Measurements from ENCODE around the gene SREK1IP1. TPM values are rescaled to one million over a fixed set of nuclear protein-coding genes. Genes with fewer than 3 reads are reported as not detected.

The SREK1IP1 gene
- total and polyA plus RNA-seq, 5 donors from 2014 or later: 30.1 to 38.3 (median 31.6) TPM

- Histone ChIP-seq H3K4me1 (ENCODE audit: control insufficient read depth, insufficient read depth, low read length, poor library complexity, severe bottlenecking) (no peaks in the 10 kb centered on the region), H3K4me3 (ENCODE audit: low read depth, low read length) (no peak overlapping the region), H3K27ac (ENCODE audit: insufficient read depth, low read length, poor library complexity, severe bottlenecking) (no peak overlapping the region), H3K9me3 (ENCODE audit: control insufficient read depth in 2 of 2, low read length in 2 of 2) (no peaks in the 10 kb centered on the region), H3K27me3 (ENCODE audit: control insufficient read depth, insufficient read depth, low read length) (no peaks in the 10 kb centered on the region), H3K36me3 (ENCODE audit: control insufficient read depth, insufficient read depth, low read length) (peaks cover 12% of the 10 kb centered on the region)
- Mint-ChIP-seq H3K4me1 (peaks cover 0 to 5% (median 0%) of the 10 kb centered on the region in 4 donors), H3K27me3 (no peaks in the 10 kb centered on the region), H3K9me3 (no peaks in the 10 kb centered on the region), H3K4me3 (no peak overlapping the region), H3K27ac (no peak overlapping the region), H3K36me3 (peaks cover 25% of the 10 kb centered on the region)
- ATAC-seq (ENCODE audit: low read depth in 2 of 2) (no peak), DNase-seq (no peak)
Observed at GRCh38 chr5:64796301-64796700, 27.8 kb upstream of the SREK1IP1 start.

GRCh38 chr5:64794053-64794770 lies 25.7 kb upstream of the SREK1IP1 start:
- Mint-ChIP-seq H3K27me3 (no peaks in the 10 kb centered on the region), H3K4me1 (peaks cover 0 to 5% (median 0%) of the 10 kb centered on the region in 4 donors), H3K36me3 (peaks cover 25% of the 10 kb centered on the region), H3K27ac (no peak overlapping the region), H3K4me3 (no peak overlapping the region), H3K9me3 (no peaks in the 10 kb centered on the region)
- DNase-seq: no peak
- Histone ChIP-seq H3K27ac (ENCODE audit: insufficient read depth, low read length, poor library complexity, severe bottlenecking) (no peak overlapping the region), H3K9me3 (ENCODE audit: control insufficient read depth in 2 of 2, low read length in 2 of 2) (no peaks in the 10 kb centered on the region), H3K4me3 (ENCODE audit: low read depth, low read length) (no peak overlapping the region), H3K36me3 (ENCODE audit: control insufficient read depth, insufficient read depth, low read length) (peaks cover 13% of the 10 kb centered on the region), H3K4me1 (ENCODE audit: control insufficient read depth, insufficient read depth, low read length, poor library complexity, severe bottlenecking) (no peaks in the 10 kb centered on the region), H3K27me3 (ENCODE audit: control insufficient read depth, insufficient read depth, low read length) (no peaks in the 10 kb centered on the region)
- no peak for ATAC-seq (ENCODE audit: low read depth in 2 of 2)

GRCh38 chr5:64792469-64792868 lies 24.0 kb upstream of the SREK1IP1 start:
- Histone ChIP-seq H3K4me3 (ENCODE audit: low read depth, low read length) (no peak overlapping the region), H3K4me1 (ENCODE audit: control insufficient read depth, insufficient read depth, low read length, poor library complexity, severe bottlenecking) (no peaks in the 10 kb centered on the region), H3K27ac (ENCODE audit: insufficient read depth, low read length, poor library complexity, severe bottlenecking) (no peak overlapping the region), H3K9me3 (ENCODE audit: control insufficient read depth in 2 of 2, low read length in 2 of 2) (no peaks in the 10 kb centered on the region), H3K36me3 (ENCODE audit: control insufficient read depth, insufficient read depth, low read length) (peaks cover 16% of the 10 kb centered on the region), H3K27me3 (ENCODE audit: control insufficient read depth, insufficient read depth, low read length) (no peaks in the 10 kb centered on the region)
- H3K27ac Mint-ChIP-seq: no peak overlapping the region
- no peaks in the 10 kb centered on the region for H3K4me1 Mint-ChIP-seq
- H3K27me3 Mint-ChIP-seq: no peaks in the 10 kb centered on the region
- H3K9me3 Mint-ChIP-seq: no peaks in the 10 kb centered on the region
- DNase-seq (no peak), ATAC-seq (ENCODE audit: low read depth in 2 of 2) (no peak)
- no peak overlapping the region for H3K4me3 Mint-ChIP-seq
- H3K36me3 Mint-ChIP-seq: peaks cover 17% of the 10 kb centered on the region

- H3K27me3 ChIP-seq (ENCODE audit: control insufficient read depth, insufficient read depth, low read length): no peaks in the 10 kb centered on the region
- ATAC-seq (ENCODE audit: low read depth in 2 of 2) (no peak), DNase-seq (no peak)
- no peak overlapping the region for H3K4me3 ChIP-seq (ENCODE audit: low read depth, low read length)
- peak overlapping the region in 1 of 3 donors; percentile 33 for H3K27ac Mint-ChIP-seq
- no peaks in the 10 kb centered on the region for H3K27me3 Mint-ChIP-seq
- peaks cover 24% of the 10 kb centered on the region for H3K36me3 Mint-ChIP-seq
- H3K27ac ChIP-seq (ENCODE audit: insufficient read depth, low read length, poor library complexity, severe bottlenecking): no peak overlapping the region
- H3K4me3 Mint-ChIP-seq: no peak overlapping the region
- H3K36me3 ChIP-seq (ENCODE audit: control insufficient read depth, insufficient read depth, low read length): peaks cover 20% of the 10 kb centered on the region
- no peaks in the 10 kb centered on the region for H3K9me3 ChIP-seq (ENCODE audit: control insufficient read depth in 2 of 2, low read length in 2 of 2)
- H3K4me1 Mint-ChIP-seq: peaks cover 0 to 6% (median 0%) of the 10 kb centered on the region in 4 donors
- no peaks in the 10 kb centered on the region for H3K4me1 ChIP-seq (ENCODE audit: control insufficient read depth, insufficient read depth, low read length, poor library complexity, severe bottlenecking)
- no peaks in the 10 kb centered on the region for H3K9me3 Mint-ChIP-seq
Observed at GRCh38 chr5:64790210-64790609, 21.7 kb upstream of the SREK1IP1 start.

GRCh38 chr5:64789457-64789856 lies 21.0 kb upstream of the SREK1IP1 start:
- Histone ChIP-seq H3K9me3 (ENCODE audit: control insufficient read depth in 2 of 2, low read length in 2 of 2) (no peaks in the 10 kb centered on the region), H3K4me1 (ENCODE audit: control insufficient read depth, insufficient read depth, low read length, poor library complexity, severe bottlenecking) (no peaks in the 10 kb centered on the region), H3K4me3 (ENCODE audit: low read depth, low read length) (no peak overlapping the region), H3K27ac (ENCODE audit: insufficient read depth, low read length, poor library complexity, severe bottlenecking) (no peak overlapping the region), H3K36me3 (ENCODE audit: control insufficient read depth, insufficient read depth, low read length) (peaks cover 20% of the 10 kb centered on the region), H3K27me3 (ENCODE audit: control insufficient read depth, insufficient read depth, low read length) (no peaks in the 10 kb centered on the region)
- no peaks in the 10 kb centered on the region for H3K9me3 Mint-ChIP-seq
- H3K4me1 Mint-ChIP-seq: peaks cover 0 to 8% (median under 1%) of the 10 kb centered on the region in 4 donors
- peaks cover 24% of the 10 kb centered on the region for H3K36me3 Mint-ChIP-seq
- no peak overlapping the region for H3K4me3 Mint-ChIP-seq
- ATAC-seq (ENCODE audit: low read depth in 2 of 2) (no peak), DNase-seq (no peak)
- no peak overlapping the region for H3K27ac Mint-ChIP-seq
- H3K27me3 Mint-ChIP-seq: no peaks in the 10 kb centered on the region

- Histone ChIP-seq H3K27me3 (ENCODE audit: control insufficient read depth, insufficient read depth, low read length) (no peaks in the 10 kb centered on the region), H3K4me1 (ENCODE audit: control insufficient read depth, insufficient read depth, low read length, poor library complexity, severe bottlenecking) (no peaks in the 10 kb centered on the region), H3K27ac (ENCODE audit: insufficient read depth, low read length, poor library complexity, severe bottlenecking) (no peak overlapping the region), H3K36me3 (ENCODE audit: control insufficient read depth, insufficient read depth, low read length) (peaks cover 23% of the 10 kb centered on the region), H3K9me3 (ENCODE audit: control insufficient read depth in 2 of 2, low read length in 2 of 2) (no peaks in the 10 kb centered on the region), H3K4me3 (ENCODE audit: low read depth, low read length) (no peak overlapping the region)
- Mint-ChIP-seq H3K36me3 (peaks cover 17% of the 10 kb centered on the region), H3K9me3 (no peaks in the 10 kb centered on the region), H3K27me3 (no peaks in the 10 kb centered on the region), H3K4me3 (no peak overlapping the region), H3K27ac (no peak overlapping the region), H3K4me1 (peaks cover 0 to 11% (median 2%) of the 10 kb centered on the region in 4 donors)
- ATAC-seq (ENCODE audit: low read depth in 2 of 2): no peak
- no peak for DNase-seq
Observed at GRCh38 chr5:64788156-64788555, 19.7 kb upstream of the SREK1IP1 start.

- Mint-ChIP-seq H3K4me3 (no peak overlapping the region), H3K27ac (no peak overlapping the region), H3K27me3 (no peaks in the 10 kb centered on the region), H3K9me3 (no peaks in the 10 kb centered on the region), H3K4me1 (peaks cover 0 to 11% (median 2%) of the 10 kb centered on the region in 4 donors), H3K36me3 (peaks cover 15% of the 10 kb centered on the region)
- Histone ChIP-seq H3K36me3 (ENCODE audit: control insufficient read depth, insufficient read depth, low read length) (peaks cover 18% of the 10 kb centered on the region), H3K4me3 (ENCODE audit: low read depth, low read length) (no peak overlapping the region), H3K27me3 (ENCODE audit: control insufficient read depth, insufficient read depth, low read length) (no peaks in the 10 kb centered on the region), H3K4me1 (ENCODE audit: control insufficient read depth, insufficient read depth, low read length, poor library complexity, severe bottlenecking) (no peaks in the 10 kb centered on the region), H3K27ac (ENCODE audit: insufficient read depth, low read length, poor library complexity, severe bottlenecking) (no peak overlapping the region), H3K9me3 (ENCODE audit: control insufficient read depth in 2 of 2, low read length in 2 of 2) (no peaks in the 10 kb centered on the region)
- no peak for DNase-seq
- no peak for ATAC-seq (ENCODE audit: low read depth in 2 of 2)
Observed at GRCh38 chr5:64786372-64786771, 17.9 kb upstream of the SREK1IP1 start.

GRCh38 chr5:64784451-64785025 lies 16.0 kb upstream of the SREK1IP1 start:
- ATAC-seq (ENCODE audit: low read depth in 2 of 2) (peak; percentile 74 to 81), DNase-seq (peak; percentile 57 to 85 (median 69))
- Histone ChIP-seq H3K27me3 (ENCODE audit: control insufficient read depth, insufficient read depth, low read length) (no peaks in the 10 kb centered on the region), H3K36me3 (ENCODE audit: control insufficient read depth, insufficient read depth, low read length) (peaks cover 11% of the 10 kb centered on the region), H3K4me1 (ENCODE audit: control insufficient read depth, insufficient read depth, low read length, poor library complexity, severe bottlenecking) (no peaks in the 10 kb centered on the region), H3K4me3 (ENCODE audit: low read depth, low read length) (no peak overlapping the region), H3K9me3 (ENCODE audit: control insufficient read depth in 2 of 2, low read length in 2 of 2) (no peaks in the 10 kb centered on the region), H3K27ac (ENCODE audit: insufficient read depth, low read length, poor library complexity, severe bottlenecking) (no peak overlapping the region)
- H3K27me3 Mint-ChIP-seq: no peaks in the 10 kb centered on the region
- H3K9me3 Mint-ChIP-seq: no peaks in the 10 kb centered on the region
- peaks cover 13% of the 10 kb centered on the region for H3K36me3 Mint-ChIP-seq
- H3K4me1 Mint-ChIP-seq: peaks cover 6 to 11% (median 8%) of the 10 kb centered on the region in 4 donors
- no peak overlapping the region for H3K27ac Mint-ChIP-seq
- no peak overlapping the region for H3K4me3 Mint-ChIP-seq
